ENCODE data around the gene PASK. TPM values are rescaled to one million over a fixed set of nuclear protein-coding genes. Genes with fewer than 3 reads are reported as not detected.

The PASK gene
- total RNA-seq, 1 donor from 2014 or later = 2.9 TPM

DNA sequence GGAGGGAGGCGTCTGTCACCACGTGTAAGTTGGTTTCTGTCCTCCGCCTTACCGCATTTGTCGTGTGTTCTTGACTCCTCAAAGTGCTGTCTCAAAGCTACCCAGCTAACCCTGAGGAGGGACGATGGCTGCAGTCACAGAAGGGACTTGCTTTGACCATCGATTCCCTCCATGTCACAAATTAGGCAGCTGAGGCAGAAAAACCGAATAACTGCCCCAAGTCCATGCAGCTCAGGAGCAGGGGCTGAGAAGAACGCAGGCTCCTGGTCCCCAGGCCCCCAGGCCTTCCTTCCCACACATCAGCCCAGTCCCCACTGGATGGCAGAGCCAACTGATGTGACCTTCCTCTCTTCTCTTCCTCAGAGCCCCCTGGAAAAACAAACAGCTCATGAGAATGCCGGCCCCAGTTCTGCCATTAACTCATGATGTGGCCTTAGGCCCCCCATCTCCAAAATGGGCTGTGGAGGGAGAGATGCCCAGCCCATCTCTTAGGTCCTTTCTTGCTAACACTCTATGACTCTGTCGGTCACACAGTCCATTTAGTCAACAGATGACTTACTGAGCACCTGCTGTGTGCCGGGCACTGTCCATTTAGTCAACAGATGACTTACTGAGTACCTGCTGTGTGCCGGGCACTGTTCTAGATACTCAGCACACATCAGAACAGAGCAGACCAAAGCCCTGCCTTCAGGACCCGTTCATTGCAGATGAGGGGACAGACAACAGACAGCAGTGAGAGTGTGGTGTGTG lies 66.8 kb downstream of the PASK start:
- Histone ChIP-seq H3K36me3 (ENCODE audit: control insufficient read depth, insufficient read depth, low read length) (peaks cover 11% of the 10 kb centered on the region), H3K27me3 (ENCODE audit: control insufficient read depth, insufficient read depth, low read length) (no peaks in the 10 kb centered on the region), H3K4me3 (ENCODE audit: low read depth, low read length) (no peak overlapping the region)
- FAIRE-seq (peak; percentile 73), DNase-seq (ENCODE audit: low read depth) (no peak)
- TF ChIP-seq, protein P1, sequence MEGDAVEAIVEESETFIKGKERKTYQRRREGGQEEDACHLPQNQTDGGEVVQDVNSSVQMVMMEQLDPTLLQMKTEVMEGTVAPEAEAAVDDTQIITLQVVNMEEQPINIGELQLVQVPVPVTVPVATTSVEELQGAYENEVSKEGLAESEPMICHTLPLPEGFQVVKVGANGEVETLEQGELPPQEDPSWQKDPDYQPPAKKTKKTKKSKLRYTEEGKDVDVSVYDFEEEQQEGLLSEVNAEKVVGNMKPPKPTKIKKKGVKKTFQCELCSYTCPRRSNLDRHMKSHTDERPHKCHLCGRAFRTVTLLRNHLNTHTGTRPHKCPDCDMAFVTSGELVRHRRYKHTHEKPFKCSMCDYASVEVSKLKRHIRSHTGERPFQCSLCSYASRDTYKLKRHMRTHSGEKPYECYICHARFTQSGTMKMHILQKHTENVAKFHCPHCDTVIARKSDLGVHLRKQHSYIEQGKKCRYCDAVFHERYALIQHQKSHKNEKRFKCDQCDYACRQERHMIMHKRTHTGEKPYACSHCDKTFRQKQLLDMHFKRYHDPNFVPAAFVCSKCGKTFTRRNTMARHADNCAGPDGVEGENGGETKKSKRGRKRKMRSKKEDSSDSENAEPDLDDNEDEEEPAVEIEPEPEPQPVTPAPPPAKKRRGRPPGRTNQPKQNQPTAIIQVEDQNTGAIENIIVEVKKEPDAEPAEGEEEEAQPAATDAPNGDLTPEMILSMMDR (IDR thresholded peaks at IDR 0.05; ENCODE audit: insufficient read depth, low read length, severe bottlenecking) = no peak

DNA sequence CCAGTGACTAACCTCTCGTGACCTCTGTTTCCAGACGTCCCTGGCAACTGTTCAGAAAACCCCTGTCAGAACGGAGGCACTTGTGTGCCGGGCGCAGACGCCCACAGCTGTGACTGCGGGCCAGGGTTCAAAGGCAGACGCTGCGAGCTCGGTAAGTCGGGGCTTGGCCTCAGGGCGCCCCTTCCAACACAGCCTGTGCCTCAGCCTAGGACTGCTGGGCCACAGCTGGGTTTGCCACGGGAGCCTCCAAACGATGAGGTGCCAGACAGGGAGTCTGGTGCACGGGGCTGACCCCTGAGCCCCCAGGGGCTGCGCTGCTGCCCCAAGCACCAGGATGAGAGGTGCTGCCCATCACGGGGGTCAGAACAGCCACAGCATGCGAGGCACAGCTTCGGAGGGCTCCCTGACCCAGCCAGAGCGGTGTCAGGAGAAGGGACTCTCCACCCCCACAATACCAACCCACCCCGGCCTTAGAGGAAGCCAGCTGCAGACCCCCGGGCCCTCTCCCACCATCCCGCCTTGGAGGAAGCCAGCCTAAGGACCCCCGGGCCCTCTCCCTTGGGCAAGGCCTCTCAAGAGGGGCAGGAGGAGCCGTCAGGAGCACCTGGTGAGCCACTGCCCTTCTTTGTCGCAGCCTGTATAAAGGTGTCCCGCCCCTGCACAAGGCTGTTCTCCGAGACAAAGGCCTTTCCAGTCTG lies 67.5 kb downstream of the PASK start:
- H3K4me3 ChIP-seq (ENCODE audit: low read depth, low read length) = no peak overlapping the region
- TF ChIP-seq, protein P1 (IDR thresholded peaks at IDR 0.05; ENCODE audit: insufficient read depth, low read length, severe bottlenecking) = no peak
- FAIRE-seq (no peak), DNase-seq (ENCODE audit: low read depth) (no peak)
- peaks cover 6% of the 10 kb centered on the region for H3K36me3 ChIP-seq (ENCODE audit: control insufficient read depth, insufficient read depth, low read length)
- no peaks in the 10 kb centered on the region for H3K27me3 ChIP-seq (ENCODE audit: control insufficient read depth, insufficient read depth, low read length)

DNA sequence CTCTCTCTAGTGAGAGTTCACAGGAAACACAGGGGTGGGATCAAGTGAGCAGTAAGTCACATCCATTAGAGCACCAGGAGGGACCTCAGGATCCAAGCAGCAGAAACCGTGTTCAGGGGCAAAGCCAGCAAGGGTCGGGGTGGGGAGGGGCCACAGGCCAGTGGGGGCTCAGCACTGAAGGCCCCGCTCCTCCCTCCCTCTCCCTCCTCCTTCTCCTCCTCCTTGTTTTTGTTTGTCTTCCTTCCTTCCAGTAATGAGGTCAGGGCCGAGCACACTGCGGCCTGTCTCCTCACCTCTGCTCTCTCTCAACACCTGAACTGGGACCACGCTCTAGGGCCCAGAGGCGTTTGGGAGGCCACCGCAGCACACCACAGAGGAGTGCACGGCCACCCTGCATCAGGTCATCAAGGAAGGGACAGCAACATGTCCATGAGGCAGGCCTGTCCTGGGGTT lies 68.1 kb downstream of the PASK start:
- TF ChIP-seq, protein P1 (IDR thresholded peaks at IDR 0.05; ENCODE audit: insufficient read depth, low read length, severe bottlenecking) = no peak
- FAIRE-seq = no peak
- Histone ChIP-seq H3K36me3 (ENCODE audit: control insufficient read depth, insufficient read depth, low read length) (peaks cover 1% of the 10 kb centered on the region), H3K4me3 (ENCODE audit: low read depth, low read length) (no peak overlapping the region), H3K27me3 (ENCODE audit: control insufficient read depth, insufficient read depth, low read length) (no peaks in the 10 kb centered on the region)
- DNase-seq (ENCODE audit: low read depth) = no peak

- Histone ChIP-seq H3K4me3 (ENCODE audit: low read depth, low read length) (no peak overlapping the region), H3K27me3 (ENCODE audit: control insufficient read depth, insufficient read depth, low read length) (no peaks in the 10 kb centered on the region), H3K36me3 (ENCODE audit: control insufficient read depth, insufficient read depth, low read length) (no peaks in the 10 kb centered on the region)
- no peak for DNase-seq (ENCODE audit: low read depth)
- peak; percentile 36 for FAIRE-seq
- TF ChIP-seq, protein P1 (IDR thresholded peaks at IDR 0.05; ENCODE audit: insufficient read depth, low read length, severe bottlenecking) = no peak
These were observed 68.7 kb downstream of the PASK start for GRCh38 chr2:241080405-241081189.

DNA sequence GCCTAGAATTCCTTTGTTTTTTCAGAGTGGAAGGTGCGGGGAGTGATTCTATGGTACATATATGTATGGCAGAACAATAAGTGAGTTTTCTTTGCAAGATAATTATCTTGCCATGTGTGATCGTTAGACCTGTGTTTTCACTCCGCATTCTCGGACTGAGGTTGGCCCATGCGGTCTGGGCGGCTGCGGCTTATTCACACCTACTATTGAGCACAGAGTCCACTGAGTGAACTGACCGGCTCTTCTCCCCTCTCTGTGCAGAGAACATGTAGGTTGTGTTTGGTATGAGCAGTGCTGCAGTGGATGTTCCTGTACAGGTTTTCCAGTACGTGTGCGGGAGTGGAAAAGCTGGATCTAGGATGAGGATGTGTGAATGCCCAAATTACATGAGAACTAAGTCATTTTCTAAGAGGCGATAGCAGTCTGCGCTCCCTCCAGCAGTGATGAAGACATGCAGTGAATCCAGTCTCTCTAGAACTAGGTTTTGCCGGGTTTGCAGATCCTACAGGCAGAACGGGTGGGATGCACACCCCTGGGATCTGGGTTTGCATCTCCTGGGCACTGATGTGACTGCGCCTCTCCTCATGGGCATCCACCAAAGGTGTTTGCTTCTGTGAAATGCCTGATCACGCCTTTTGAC lies 74.3 kb downstream of the PASK start:
- Histone ChIP-seq H3K4me3 (ENCODE audit: low read depth, low read length) (no peak overlapping the region), H3K27me3 (ENCODE audit: control insufficient read depth, insufficient read depth, low read length) (no peaks in the 10 kb centered on the region), H3K36me3 (ENCODE audit: control insufficient read depth, insufficient read depth, low read length) (no peaks in the 10 kb centered on the region)
- no peak for FAIRE-seq
- no peak for DNase-seq (ENCODE audit: low read depth)
- TF ChIP-seq, protein P1 (IDR thresholded peaks at IDR 0.05; ENCODE audit: insufficient read depth, low read length, severe bottlenecking) = no peak
